NT2/D1 (cell line): ENCODE results near the gene CCDC88A.
"Not testable (repeated sequence)": the region's sequence is repeated elsewhere in the genome, so short reads cannot be mapped to it uniquely, and the experiment has no call there.

Experiments used
- DNase-seq: peaks from one replicate; pipeline ENCODE4 v3.0.0-alpha.2; 2011; ENCODE audit warnings: low read depth, low spot score
- H3K27me3 ChIP-seq: 2 replicates; pipeline ENCODE4 v1.6.0; 2011; ENCODE audit warnings: mild to moderate bottlenecking; ENCODE audit not compliant: insufficient read length, insufficient read depth
- H3K36me3 ChIP-seq: 2 replicates; pipeline ENCODE4 v1.6.1; 2011; ENCODE audit warnings: mild to moderate bottlenecking, low read length, mixed read lengths; ENCODE audit not compliant: insufficient read depth, insufficient read length
- H3K4me1 ChIP-seq: 2 replicates; pipeline ENCODE4 v1.5.1; 2011; ENCODE audit not compliant: insufficient read depth, insufficient read length
- H3K4me3 ChIP-seq: 2 replicates; pipeline ENCODE4 v1.5.1; 2011; ENCODE audit warnings: low read depth; ENCODE audit not compliant: insufficient read length
- H3K9ac ChIP-seq: 2 replicates; pipeline ENCODE4 v1.6.0; 2011; ENCODE audit warnings: low read depth; ENCODE audit not compliant: insufficient read length
- H3K9me3 ChIP-seq: 2 replicates; pipeline ENCODE4 v1.5.1; 2011; ENCODE audit warnings: mild to moderate bottlenecking, low read length; ENCODE audit not compliant: insufficient read depth
- SUZ12 ChIP-seq: IDR thresholded peaks from 2 replicates; pipeline ENCODE4 v1.6.1; 2011; ENCODE audit not compliant: insufficient read length, insufficient read depth; ENCODE audit errors: extremely low read depth
- YY1 ChIP-seq: IDR thresholded peaks from 2 replicates; pipeline ENCODE4 v1.6.1; 2011; ENCODE audit not compliant: insufficient read length, insufficient read depth
- ZNF274 ChIP-seq: IDR thresholded peaks from 2 replicates; pipeline ENCODE4 v1.6.1; 2011; ENCODE audit warnings: mild to moderate bottlenecking, low read depth, low read length

The CCDC88A gene

DNA sequence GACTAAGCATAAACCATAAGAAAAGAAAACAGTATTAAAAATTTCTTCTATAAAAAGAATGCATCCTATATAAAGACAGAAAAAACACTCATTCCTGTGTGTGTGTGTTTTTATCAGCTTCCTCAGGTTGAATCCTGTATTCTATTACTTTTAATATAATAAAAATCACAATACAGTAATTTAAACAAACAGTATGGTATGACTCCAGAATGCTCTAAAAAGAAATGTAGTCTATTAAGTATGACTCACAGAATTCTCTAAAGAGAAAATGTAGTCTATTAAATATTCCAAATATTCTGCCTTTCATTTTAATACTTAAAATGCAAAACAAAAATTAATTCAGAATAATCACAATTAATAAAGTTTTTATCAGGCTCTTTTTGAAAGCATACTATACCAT, 19.8 kb downstream of the CCDC88A start:
- peaks cover 4% of the 10 kb centered on the region for H3K36me3 ChIP-seq
- no peaks in the 10 kb centered on the region for H3K9me3 ChIP-seq
- H3K4me3 ChIP-seq = no peak overlapping the region
- no peak for DNase-seq
- no peak for TF ChIP-seq YY1
- no peak for TF ChIP-seq ZNF274
- TF ChIP-seq SUZ12 = no peak
- H3K27me3 ChIP-seq = no peaks in the 10 kb centered on the region
- no peaks in the 10 kb centered on the region for H3K4me1 ChIP-seq
- H3K9ac ChIP-seq = no peak overlapping the region

DNA sequence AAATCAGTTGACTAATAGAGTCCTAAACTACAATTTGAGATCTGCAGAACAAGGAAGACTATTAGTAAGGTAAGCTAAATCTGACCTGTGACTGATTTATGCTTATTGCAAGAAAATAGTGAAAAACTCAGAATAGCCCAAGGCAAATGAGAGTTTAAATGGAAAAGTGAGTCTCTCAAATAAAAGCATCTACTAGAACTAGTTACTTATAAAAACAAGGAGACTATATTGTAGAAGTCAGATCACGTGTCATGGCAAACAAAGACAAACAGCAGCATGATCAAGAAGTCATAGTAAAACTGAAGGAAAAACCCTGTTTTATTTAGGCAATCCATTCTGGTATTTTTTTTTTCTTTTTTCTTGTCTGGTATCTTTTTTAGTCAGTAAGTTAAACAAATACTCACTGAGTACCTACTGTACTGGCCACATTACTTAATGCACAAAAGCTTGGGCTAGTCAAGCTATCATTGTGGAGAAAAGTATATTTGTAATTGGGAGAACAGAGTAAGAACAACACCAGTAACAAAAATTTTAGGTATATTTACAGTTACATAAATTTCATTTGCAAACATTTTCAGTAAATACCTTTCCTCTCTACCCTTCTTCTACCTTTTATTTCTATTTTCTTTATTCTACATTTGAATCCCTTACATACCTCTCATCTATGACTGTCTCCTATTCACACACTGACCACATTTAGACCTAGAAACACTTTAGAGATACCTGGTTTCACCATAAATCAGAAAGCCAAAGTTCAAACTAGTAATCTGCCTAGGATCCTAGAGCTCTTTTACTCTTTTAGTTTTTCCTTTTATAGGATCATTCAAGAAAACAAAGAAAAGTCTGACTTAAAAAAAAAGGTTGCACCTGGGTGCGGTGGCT, 23.7 kb downstream of the CCDC88A start:
- Histone ChIP-seq H3K4me1 (no peaks in the 10 kb centered on the region), H3K4me3 (no peak overlapping the region), H3K9ac (no peak overlapping the region), H3K36me3 (peaks cover 2% of the 10 kb centered on the region), H3K9me3 (no peaks in the 10 kb centered on the region), H3K27me3 (no peaks in the 10 kb centered on the region)
- DNase-seq = no peak
- TF ChIP-seq ZNF274 (no peak), YY1 (no peak), SUZ12 (no peak)

DNA sequence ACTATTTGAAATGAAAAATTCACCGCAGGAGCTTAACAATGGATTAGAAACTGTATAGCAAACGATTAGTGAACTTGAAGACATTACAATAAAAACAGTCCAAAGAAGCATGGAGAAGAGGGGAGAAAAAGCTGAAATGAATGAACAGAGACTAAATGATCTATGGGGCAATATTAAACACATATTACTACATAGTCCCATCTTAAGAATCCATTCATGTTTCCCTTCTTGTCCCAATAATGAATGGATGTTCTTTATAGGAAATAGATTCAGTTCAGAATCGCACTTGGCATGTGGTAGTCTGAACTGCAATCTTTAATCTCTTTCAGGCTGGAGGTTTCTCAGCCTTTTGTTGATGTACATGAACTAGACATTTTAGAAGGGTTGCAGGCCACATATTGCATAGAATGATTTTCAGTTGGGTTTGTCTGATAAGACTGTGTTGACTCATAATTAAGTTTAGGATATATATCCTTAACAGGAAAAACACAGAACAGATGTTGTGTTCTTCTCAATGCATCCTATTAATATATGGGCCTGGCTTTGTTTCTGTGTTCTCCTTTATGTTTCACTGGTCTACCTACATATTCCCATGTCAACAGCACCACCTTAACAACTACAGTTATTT, 27.9 kb downstream of the CCDC88A start:
- no peak for DNase-seq
- H3K4me3 ChIP-seq = no peak overlapping the region
- no peaks in the 10 kb centered on the region for H3K9me3 ChIP-seq
- no peaks in the 10 kb centered on the region for H3K4me1 ChIP-seq
- H3K36me3 ChIP-seq = no peaks in the 10 kb centered on the region
- TF ChIP-seq ZNF274 (no peak), YY1 (no peak)
- no peak overlapping the region for H3K9ac ChIP-seq
- H3K27me3 ChIP-seq = no peaks in the 10 kb centered on the region

DNA sequence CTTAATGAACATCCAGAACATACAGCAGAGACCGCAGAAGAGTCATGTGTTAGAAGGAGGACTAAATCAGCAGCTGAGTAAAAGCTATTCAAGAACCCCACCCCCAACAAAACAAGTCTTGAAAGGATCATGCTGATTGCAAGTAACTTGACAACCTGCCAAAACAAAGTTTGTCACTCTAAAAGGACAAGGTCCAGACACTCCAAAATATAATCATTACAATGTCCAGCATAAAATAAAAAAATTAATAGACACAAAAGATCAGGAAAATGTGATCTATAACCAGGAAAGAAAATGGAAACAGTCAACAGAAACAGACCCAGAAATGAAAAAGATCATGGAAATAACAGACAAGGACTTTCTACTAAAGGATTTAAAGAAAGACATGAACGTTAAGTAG, 28.5 kb downstream of the CCDC88A start:
- DNase-seq = no peak
- no peak for TF ChIP-seq YY1
- H3K4me1 ChIP-seq = no peaks in the 10 kb centered on the region

DNA sequence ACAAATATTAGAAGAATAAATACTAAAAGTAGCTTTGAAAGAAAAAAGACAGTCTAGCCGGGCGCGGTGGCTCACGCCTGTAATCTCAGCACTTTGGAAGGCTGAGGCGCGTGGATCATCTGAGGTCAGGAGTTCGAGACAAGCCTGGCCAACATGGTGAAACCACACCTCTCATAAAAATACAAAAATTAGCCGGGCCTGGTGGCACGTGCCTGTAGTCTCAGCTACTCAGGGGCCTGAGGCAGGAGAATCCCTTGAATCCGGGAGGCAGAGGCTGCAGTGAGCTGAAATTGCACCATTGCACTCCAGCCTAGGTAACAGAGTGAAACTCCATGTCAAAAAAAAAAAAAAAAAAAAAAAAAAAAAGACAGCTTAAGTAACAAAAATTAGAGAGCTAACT, 34.1 kb downstream of the CCDC88A start:
- H3K27me3 ChIP-seq, H3K36me3 ChIP-seq, H3K9ac ChIP-seq, DNase-seq, H3K4me3 ChIP-seq, H3K9me3 ChIP-seq, H3K4me1 ChIP-seq: not testable (repeated sequence)

More for the DNA sequence above, 28.5 kb downstream of the CCDC88A start:
- H3K27me3 ChIP-seq = no peaks in the 10 kb centered on the region
- no peaks in the 10 kb centered on the region for H3K9me3 ChIP-seq
- no peak overlapping the region for H3K4me3 ChIP-seq
- no peak overlapping the region for H3K9ac ChIP-seq
- no peaks in the 10 kb centered on the region for H3K36me3 ChIP-seq

DNA sequence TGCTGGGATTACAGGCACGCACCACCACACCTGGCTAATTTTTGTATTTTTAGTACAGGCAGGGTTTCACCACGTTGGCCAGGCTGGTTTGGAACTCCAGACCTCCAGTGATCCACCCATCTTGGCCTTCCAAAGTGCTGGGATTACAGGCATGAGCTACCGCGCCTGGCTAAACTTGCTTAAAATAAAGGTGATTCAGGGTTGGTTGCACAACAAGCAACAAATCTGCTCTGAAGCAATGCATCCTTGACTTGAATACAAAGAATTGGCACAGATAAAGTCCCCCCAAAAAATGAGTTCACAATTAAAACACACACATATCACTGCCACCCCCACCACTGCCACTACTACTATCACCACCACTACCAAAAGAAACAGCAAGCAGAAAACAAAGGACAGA, 34.9 kb downstream of the CCDC88A start:
- Histone ChIP-seq H3K4me1 (no peaks in the 10 kb centered on the region), H3K9me3 (no peaks in the 10 kb centered on the region), H3K36me3 (no peaks in the 10 kb centered on the region), H3K9ac (no peak overlapping the region), H3K4me3 (no peak overlapping the region), H3K27me3 (no peaks in the 10 kb centered on the region)
- DNase-seq = no peak
- TF ChIP-seq ZNF274 (no peak), SUZ12 (no peak), YY1 (no peak)

DNA sequence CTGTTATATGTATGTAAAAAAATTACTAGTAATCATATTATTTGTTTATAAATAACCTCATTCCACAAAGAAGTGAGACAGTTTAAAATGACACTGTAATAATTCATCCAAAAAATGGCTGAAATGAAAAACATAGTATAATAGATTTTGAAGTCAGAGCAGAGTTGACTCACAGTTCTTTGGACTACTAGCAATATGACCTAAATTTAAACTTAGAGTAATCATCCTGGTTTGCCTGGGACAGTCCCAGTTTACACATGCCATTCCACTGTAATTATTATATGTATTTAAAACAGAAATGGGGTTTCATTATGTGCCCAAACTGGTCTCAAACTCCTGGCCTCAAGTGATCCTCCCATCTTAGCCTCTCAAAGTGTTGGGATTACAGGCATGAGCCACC, 48.3 kb downstream of the CCDC88A start:
- Histone ChIP-seq H3K27me3 (no peaks in the 10 kb centered on the region), H3K9me3 (no peaks in the 10 kb centered on the region), H3K4me3 (no peak overlapping the region), H3K9ac (no peak overlapping the region), H3K36me3 (peaks cover 4% of the 10 kb centered on the region), H3K4me1 (no peaks in the 10 kb centered on the region)
- TF ChIP-seq ZNF274 (no peak), YY1 (no peak), SUZ12 (no peak)
- no peak for DNase-seq
